Chondrocyte (in vitro differentiated cells): ENCODE results near the gene SLC10A7. TPM values are rescaled to one million over a fixed set of nuclear protein-coding genes. Genes with fewer than 3 reads are reported as not detected.

Source experiments
- DNase-seq: peaks from one replicate; pipeline ENCODE4 v3.0.0; 2021; ENCODE audit warnings: mixed read lengths, low spot score
- H3K27ac Mint-ChIP-seq: one replicate; pipeline ENCODE4 v1.8.0; 2021; ENCODE audit warnings: mild to moderate bottlenecking, moderate library complexity, mixed read lengths; ENCODE audit not compliant: unreplicated experiment
- H3K27me3 Mint-ChIP-seq: 2 replicates; pipeline ENCODE4 v1.8.0; 2021; ENCODE audit warnings: low read depth, mixed read lengths
- H3K36me3 Mint-ChIP-seq: 2 replicates; pipeline ENCODE4 v1.8.0; 2021; ENCODE audit warnings: low read depth, mixed read lengths
- H3K4me1 Mint-ChIP-seq: 2 replicates; pipeline ENCODE4 v1.8.0; 2021; ENCODE audit warnings: low read depth, mild to moderate bottlenecking, mixed read lengths
- H3K4me3 Mint-ChIP-seq: one replicate; pipeline ENCODE4 v1.8.0; 2021; ENCODE audit warnings: mild to moderate bottlenecking, moderate library complexity, mixed read lengths; ENCODE audit not compliant: unreplicated experiment
- H3K9me3 Mint-ChIP-seq: 2 replicates; pipeline ENCODE4 v1.8.0; 2021; ENCODE audit warnings: low read depth, mixed read lengths
- total RNA-seq: library from RNA; stranded (reverse); gene quantifications from 3 replicates; pipeline ENCODE4 v1.2.1, GENCODE V29; 2021
- TF ChIP-seq, protein P1 (sequence below): fragments of 200-600 bp; sonication (generic); IDR thresholded peaks from 2 replicates; pipeline ENCODE4 v1.5.0; 2021; ENCODE audit warnings: antibody characterized with exemption, mild to moderate bottlenecking, moderate library complexity

The SLC10A7 gene
- total RNA-seq, 1 donor from 2014 or later = 7.6 TPM

DNA sequence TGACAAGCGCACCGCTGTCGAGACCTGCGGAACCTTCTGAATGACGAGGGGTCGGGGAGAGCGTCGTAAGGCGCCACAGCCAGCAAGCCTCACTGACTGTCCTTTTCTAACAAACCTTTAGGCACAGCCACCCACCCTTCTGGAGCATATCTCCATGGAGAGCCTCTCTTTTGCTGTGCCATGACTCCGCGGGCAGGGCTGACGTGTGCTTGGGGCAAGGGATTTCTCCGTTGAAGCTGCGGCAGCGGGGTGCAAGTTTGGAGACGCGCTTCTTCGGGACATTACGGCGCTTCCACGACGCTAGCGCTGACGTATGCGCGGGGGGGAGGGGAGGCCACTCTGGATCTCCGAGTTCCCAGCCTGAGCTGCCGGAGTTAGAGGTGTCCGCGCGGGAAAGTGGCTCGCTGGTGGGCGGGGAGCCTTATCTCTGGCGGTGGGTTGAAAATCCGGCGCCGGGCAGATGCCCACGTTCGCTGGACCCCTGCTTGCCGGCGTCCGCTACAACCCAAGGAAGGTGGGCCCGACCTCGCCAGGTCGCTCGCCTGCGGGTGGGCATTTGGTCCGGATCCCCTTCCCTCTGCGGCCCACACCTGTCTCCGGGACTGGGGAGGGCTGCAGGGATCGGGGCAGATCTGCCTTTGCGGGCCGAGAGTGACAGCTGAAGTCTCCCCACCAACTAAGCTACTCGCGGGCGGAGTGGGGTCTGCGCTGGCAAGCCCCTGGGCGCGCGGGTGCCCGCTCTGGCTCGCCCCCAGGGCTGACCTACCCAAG is 543 bp upstream of the SLC10A7 start:
- no peaks in the 10 kb centered on the region for H3K9me3 Mint-ChIP-seq
- H3K27ac Mint-ChIP-seq = no peak overlapping the region
- H3K27me3 Mint-ChIP-seq = no peaks in the 10 kb centered on the region
- no peaks in the 10 kb centered on the region for H3K36me3 Mint-ChIP-seq
- H3K4me3 Mint-ChIP-seq = no peak overlapping the region
- peak; percentile 92 for DNase-seq
- H3K4me1 Mint-ChIP-seq = peaks cover 6% of the 10 kb centered on the region
- TF ChIP-seq, protein P1, sequence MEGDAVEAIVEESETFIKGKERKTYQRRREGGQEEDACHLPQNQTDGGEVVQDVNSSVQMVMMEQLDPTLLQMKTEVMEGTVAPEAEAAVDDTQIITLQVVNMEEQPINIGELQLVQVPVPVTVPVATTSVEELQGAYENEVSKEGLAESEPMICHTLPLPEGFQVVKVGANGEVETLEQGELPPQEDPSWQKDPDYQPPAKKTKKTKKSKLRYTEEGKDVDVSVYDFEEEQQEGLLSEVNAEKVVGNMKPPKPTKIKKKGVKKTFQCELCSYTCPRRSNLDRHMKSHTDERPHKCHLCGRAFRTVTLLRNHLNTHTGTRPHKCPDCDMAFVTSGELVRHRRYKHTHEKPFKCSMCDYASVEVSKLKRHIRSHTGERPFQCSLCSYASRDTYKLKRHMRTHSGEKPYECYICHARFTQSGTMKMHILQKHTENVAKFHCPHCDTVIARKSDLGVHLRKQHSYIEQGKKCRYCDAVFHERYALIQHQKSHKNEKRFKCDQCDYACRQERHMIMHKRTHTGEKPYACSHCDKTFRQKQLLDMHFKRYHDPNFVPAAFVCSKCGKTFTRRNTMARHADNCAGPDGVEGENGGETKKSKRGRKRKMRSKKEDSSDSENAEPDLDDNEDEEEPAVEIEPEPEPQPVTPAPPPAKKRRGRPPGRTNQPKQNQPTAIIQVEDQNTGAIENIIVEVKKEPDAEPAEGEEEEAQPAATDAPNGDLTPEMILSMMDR = peak; percentile 11

DNA sequence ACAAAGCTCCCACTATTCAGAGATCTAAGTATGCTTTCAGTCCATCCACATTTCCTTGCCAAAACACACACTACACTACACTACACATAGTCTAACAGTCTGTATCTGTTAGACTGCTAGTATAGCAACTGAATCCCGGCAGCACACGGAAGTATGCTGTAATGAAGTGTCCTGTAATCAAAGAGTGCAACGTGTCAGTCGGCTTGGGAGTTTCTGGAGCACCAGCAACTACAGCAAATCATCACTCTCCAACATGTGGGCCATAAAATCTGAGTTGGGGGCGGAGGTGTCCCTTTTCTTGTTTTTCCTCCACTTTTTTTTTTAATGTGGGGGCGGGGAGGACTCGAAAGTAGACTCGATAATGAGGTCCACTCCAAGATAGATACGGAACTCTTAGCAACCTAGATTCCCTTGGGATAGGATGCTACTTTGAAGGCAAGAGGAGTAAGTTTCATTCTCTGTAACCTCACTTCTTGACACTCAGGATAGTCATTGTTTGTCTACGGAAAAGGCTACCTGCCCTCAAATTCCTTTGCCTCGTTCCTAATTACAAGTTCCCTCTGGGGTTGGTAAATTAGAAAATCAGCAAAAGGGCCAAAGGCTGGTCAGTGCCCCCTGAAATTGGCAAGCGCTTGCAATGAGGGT is 722 bp downstream of the SLC10A7 start:
- peaks cover 2% of the 10 kb centered on the region for H3K36me3 Mint-ChIP-seq
- no peak overlapping the region for H3K4me3 Mint-ChIP-seq
- H3K9me3 Mint-ChIP-seq = no peaks in the 10 kb centered on the region
- no peak overlapping the region for H3K27ac Mint-ChIP-seq
- DNase-seq = no peak
- peaks cover 6% of the 10 kb centered on the region for H3K4me1 Mint-ChIP-seq
- H3K27me3 Mint-ChIP-seq = no peaks in the 10 kb centered on the region
- TF ChIP-seq, protein P1 = no peak

DNA sequence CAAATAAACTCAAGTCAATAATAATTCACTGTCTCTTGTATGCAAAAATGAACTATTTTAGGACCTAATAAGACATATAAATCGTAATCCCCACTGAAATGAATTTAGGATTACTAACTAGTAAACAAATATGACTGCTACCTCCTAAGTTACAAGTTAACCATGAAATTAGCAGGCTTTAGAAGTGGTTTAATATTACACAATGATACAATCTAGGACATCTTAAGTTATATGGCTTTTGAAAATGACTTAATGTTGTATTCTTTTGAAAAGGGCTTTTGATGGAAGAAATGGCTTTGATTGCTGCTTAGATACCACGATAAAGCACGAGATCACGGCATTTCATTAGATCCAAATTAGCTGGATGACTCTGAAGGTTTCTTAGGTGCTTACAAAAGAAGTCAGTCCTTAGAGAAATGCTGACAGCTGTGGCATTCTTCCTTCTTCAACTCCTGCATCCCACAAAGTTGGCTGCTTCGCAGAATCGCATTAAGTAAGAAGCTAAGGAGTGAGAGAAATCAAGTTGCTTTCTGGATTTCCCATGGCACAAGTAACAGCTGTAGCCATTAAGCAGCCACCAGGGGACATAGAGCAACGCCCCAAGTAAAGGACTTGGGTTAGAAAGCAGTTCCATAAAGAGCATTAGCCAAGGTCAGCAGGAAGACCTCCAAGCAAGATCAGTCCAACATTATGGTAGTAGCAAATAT is 6.9 kb downstream of the SLC10A7 start:
- Mint-ChIP-seq H3K27me3 (no peaks in the 10 kb centered on the region), H3K4me1 (no peaks in the 10 kb centered on the region), H3K36me3 (peaks cover 2% of the 10 kb centered on the region), H3K27ac (no peak overlapping the region), H3K4me3 (no peak overlapping the region), H3K9me3 (no peaks in the 10 kb centered on the region)
- no peak for DNase-seq
- TF ChIP-seq, protein P1 = no peak

DNA sequence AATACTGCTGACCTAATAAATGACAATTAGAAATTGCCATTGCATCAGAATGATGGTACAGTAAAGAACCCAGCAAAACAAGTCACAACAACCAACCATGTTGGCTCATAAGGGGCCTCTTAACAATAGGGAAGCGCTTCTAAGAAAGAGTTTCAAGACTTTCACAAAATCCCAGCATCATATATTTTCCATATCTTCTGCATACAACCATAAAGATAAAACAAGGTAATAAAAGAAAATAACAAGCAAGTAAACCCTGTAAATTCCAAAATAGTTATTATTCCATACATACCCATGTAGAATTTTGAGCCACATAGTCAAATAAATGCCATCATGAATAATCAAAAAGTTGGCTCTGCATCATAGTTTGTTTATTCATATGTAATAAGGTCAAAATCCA is 8.2 kb downstream of the SLC10A7 start:
- Mint-ChIP-seq H3K36me3 (peaks cover 3% of the 10 kb centered on the region), H3K4me1 (no peaks in the 10 kb centered on the region), H3K4me3 (no peak overlapping the region), H3K9me3 (no peaks in the 10 kb centered on the region), H3K27ac (no peak overlapping the region), H3K27me3 (no peaks in the 10 kb centered on the region)
- TF ChIP-seq, protein P1 = no peak
- no peak for DNase-seq

DNA sequence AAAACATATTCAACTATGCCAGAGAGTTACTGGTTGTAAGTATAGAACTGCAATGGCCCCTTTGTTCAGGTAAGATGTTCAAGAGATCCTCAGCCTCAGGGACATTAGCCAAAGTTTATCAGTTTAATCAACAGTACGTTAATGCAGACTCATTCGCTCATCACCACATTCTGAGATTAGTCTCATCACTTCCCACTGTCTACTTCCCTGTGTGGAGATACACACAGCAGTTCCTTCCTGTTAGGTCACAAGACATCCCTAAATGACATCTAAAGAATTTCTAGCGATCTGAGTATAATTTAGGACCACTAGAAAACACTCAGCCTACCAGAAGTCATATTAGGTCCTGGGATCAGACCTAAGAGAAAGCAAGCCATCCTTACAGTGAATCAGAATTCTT is 10.4 kb downstream of the SLC10A7 start:
- H3K4me3 Mint-ChIP-seq = no peak overlapping the region
- peaks cover 7% of the 10 kb centered on the region for H3K36me3 Mint-ChIP-seq
- no peaks in the 10 kb centered on the region for H3K27me3 Mint-ChIP-seq
- TF ChIP-seq, protein P1 = no peak
- no peak overlapping the region for H3K27ac Mint-ChIP-seq
- DNase-seq = no peak
- H3K4me1 Mint-ChIP-seq = no peaks in the 10 kb centered on the region
- no peaks in the 10 kb centered on the region for H3K9me3 Mint-ChIP-seq
